DMS153 treated with DMSO at 0.1 percent for 48 hours (cell line): ENCODE results near the gene LRP8.

Experiments
- DNase-seq: peaks from one replicate; lab custom pipeline; 2025; ENCODE audit not compliant: unreplicated experiment; lab: John Stamatoyannopoulos, UW

Gene LRP8

DNA sequence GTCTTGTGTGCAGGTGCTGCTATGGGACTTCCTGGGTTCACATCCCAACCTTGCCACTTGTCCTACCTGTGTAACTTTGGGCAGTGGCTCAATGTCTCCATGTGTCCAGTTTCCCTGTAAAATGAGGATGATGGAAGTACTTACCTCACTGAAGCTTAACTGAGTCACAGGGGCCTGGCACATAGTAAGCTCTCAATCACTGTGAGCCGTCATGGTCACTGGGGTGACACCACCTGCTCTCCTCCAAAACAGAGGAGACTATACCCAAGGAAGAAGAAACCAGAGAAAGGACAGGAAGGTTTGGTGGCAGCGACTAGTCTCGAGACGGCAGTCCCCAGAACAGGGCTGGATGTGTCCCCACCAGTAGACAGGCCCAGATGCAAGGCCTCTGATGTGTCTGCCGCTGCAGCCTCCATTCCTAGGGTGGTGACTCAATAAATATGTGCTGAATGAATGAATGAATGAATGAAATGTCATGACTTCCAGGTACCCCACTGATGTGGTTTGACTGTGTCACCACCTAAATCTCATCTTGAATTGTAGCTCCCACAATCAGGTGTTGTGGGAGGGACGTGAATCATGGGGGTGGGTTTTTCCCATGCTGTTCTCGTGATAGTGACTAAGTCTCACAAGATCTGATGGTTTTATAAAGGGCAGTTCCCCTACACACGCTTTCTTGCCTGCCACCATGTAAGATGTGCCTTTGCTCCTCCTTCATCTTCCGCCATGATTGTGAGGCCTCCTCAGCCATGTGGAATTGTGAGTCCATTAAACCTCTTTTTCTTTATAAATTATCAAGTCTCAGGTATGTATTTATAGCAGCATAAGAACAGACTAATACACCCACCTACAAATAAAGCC, 13.0 kb upstream of the LRP8 start:
- DNase-seq, result no peak

DNA sequence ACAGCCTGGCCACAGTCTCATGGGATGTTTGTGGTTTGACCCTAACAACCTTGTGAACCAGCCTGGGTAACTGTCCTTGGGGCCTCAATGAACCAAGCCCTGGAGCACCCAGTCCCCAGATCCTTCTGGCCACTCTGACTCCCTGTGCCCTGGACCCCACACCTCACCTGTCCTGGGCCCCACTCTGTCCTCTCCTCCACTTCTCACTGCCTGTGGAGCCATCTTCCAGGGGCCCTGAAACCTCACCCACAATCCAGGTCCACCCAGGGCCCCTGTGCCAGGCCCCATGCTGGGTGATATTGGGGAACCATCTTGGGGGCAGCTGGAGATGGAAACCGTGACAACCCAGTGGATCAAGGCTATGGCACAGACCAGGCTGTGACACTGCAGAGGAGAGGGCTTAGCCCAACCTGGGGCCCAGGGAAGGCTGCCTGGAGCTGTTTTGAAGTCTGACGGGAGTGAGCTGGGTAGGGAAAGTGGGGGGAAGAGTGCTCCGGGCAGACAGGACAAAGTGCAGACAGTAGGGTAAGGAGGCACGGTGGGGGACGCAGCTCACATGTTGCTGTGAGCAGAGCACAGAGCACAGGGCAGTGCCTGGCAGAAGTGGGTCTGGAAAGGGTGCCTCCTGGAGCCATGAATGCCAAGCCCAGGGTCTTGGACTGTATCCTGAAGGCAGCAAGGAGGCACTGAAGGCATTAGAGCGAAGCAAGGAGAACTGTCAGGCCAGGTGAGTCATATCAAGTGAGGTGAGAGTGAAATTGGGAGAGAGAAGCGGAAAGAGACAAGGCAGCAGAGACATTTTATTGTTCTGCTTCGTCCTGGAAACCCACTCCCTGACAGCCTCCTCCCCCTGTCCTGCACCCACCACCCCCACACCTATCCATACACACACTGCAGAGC, 12.1 kb upstream of the LRP8 start:
- no peak for DNase-seq

- no peak for DNase-seq
Measured at GRCh38 chr1:53338423-53338822, 10.6 kb upstream of the LRP8 start.

DNA sequence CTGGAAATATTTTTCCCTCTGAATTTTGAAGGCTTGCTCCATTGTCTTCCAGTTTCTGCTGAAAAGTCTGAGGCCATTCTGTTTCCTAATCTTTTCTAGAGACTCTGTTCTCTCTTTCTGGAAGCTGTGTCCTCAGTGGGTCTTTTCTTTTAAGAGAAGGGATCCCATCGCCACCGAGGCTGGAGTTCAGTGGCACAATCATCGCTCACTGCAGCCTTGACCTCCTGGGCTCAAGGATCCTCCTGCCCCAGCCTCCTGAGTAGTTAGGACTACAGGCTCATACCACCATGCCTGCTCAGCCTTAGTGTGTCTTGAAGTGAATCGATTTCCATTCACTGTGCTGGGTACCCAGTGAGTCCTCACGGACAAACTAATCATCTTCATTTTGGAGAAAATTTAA, 9.6 kb upstream of the LRP8 start:
- no peak for DNase-seq

- DNase-seq, result no peak
Measured at GRCh38 chr1:53336146-53336545, 8.3 kb upstream of the LRP8 start.

DNA sequence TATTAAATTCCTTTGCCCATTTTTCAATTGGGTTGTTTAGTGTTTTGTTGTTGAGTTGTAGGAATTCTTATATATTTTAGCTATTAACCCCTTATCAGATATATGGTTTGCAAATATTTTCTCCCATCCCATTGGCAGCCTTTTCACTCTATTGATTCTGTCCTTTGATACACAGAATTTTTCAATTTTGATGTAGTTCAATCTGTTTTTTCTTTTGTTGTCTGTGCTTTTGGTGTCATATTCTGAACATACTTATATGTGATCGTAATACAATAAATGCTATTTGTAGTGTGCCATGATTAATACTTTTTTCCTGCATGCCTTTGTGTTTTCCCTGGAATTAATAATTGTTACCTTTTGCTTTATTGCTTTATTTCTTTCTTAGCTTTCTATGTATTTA, 7.8 kb upstream of the LRP8 start:
- no peak for DNase-seq

DNA sequence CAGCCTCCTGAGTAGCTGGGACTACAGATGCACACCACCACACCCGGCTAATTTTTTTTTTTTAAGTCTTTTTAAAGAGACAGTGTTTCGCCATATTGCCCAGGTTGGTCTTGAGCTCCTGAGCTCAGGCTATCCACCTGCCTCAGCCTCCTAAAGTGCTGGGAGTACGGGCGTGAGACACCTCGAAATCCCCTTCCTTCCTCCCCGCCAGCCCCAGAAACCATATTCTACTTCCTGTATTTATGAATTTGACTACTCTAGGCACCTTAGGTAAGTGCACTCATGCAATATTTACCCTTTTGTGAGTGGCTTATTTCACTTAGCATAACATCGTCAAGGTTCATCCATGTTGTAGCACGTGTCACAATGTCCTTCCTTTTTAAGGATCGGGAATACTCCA, 6.9 kb upstream of the LRP8 start:
- no peak for DNase-seq

GRCh38 chr1:53334312-53334711, 6.4 kb upstream of the LRP8 start:
- DNase-seq, result no peak

DNA sequence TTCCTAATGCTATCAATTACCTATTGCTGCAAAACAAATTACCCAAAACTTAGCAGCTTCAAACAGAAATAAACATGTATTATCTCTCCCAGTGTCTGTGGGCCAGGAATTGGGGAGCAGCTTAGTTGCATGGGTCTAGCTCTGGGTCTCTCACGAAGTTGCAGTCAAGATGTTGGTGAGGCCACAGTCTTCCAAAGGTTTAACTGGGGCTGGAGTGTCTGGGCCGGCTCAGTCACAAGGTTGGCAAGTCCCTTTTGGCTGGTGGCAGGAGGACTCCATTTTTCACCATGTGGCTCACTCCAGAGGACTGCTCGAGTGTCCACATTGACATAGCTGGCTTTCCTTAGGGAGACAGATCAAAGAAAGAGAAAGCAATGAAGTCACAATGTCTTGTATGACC, 5.0 kb upstream of the LRP8 start:
- DNase-seq, result no peak

GRCh38 chr1:53332186-53332564, 4.3 kb upstream of the LRP8 start:
- DNase-seq, result no peak

GRCh38 chr1:53331446-53332185, 3.7 kb upstream of the LRP8 start:
- no peak for DNase-seq

DNA sequence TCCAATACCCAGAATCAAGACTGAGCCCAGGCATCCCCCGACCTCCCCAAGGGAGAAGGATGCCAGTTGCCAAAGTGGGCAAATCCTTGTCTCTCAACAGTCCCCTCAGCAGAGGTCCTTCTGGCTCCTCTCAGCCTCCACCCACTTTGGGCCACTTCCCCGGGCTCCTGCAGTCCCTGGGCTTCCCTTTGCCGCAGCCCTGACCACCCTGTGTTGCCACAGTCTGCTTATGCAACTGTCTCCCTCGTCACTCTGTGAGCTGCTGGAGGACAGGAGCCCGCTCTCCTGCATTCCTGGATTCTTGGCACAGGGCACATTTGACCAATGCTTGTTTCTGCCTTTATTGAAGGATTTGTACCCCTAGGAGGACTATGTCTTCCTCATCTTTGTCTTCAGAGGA, 2.9 kb upstream of the LRP8 start:
- no peak for DNase-seq

- no peak for DNase-seq
Measured at GRCh38 chr1:53328541-53329499, 950 bp upstream of the LRP8 start.

- DNase-seq, result no peak
Measured at GRCh38 chr1:53327182-53327913, 522 bp downstream of the LRP8 start.

GRCh38 chr1:53326598-53327181, 1.2 kb downstream of the LRP8 start:
- DNase-seq, result no peak

DNA sequence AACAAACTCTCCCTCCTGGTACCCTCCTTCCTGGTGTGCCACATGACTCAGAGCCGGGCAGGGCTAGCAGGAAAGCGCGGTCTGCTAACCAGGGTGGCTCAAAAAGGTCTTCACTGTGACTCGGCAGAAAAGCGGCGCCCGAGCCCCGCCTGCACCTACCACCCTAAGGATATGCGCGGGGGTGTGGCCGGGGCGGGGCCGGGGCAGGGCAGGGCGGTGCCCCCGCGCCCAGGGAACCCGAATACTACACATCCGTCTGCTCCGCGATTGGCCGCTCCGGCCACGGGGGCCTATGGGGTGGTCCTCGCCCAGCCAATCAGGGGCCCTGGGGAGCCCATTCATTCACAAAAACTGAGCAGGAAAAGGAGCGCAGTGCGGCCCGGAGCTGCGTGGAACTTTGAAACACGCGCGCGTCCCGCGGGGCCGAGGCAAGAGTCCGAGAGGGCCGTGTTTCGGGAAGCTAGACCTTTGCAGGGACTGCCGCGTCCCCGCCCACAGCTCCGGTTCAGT, 1.7 kb downstream of the LRP8 start:
- DNase-seq, result peak; percentile 88

- DNase-seq, result no peak
Measured at GRCh38 chr1:53325326-53326087, 2.4 kb downstream of the LRP8 start.

GRCh38 chr1:53324728-53325297, 3.1 kb downstream of the LRP8 start:
- no peak for DNase-seq
